MM.1S (cell line): ENCODE data around the gene RTN4.

Source experiments
- DNase-seq: peaks from one replicate; pipeline ENCODE4 v3.0.0-alpha.2; 2015
- H2AFZ ChIP-seq: fragments of 300-600 bp; sonication (generic); 2 replicates; pipeline ENCODE4 v1.6.0; 2016; ENCODE audit warnings: antibody characterized with exemption, low read length
- H3F3A ChIP-seq: fragments of 300-600 bp; sonication (generic); 2 replicates; pipeline ENCODE4 v1.6.1; 2016; ENCODE audit warnings: mild to moderate bottlenecking, antibody characterized with exemption, low read length, moderate library complexity, mixed read lengths; ENCODE audit not compliant: insufficient read depth
- H3K27ac ChIP-seq: fragments of 300-600 bp; sonication (generic); 2 replicates; pipeline ENCODE4 v1.5.1; 2016; ENCODE audit warnings: mild to moderate bottlenecking, low read length
- H3K27me3 ChIP-seq: fragments of 300-600 bp; sonication (generic); replicated peaks from 2 replicates; pipeline ENCODE4 v1.6.0; 2016; ENCODE audit warnings: low read length; ENCODE audit not compliant: insufficient read depth
- H3K36me3 ChIP-seq: fragments of 300-600 bp; sonication (generic); replicated peaks from 2 replicates; pipeline ENCODE4 v1.6.1; 2016; ENCODE audit warnings: mild to moderate bottlenecking, low read length, mixed read lengths; ENCODE audit not compliant: insufficient read depth
- H3K4me1 ChIP-seq: fragments of 300-600 bp; sonication (generic); 2 replicates; pipeline ENCODE4 v1.6.1; 2016; ENCODE audit warnings: low read length, mixed read lengths
- H3K4me2 ChIP-seq: fragments of 300-600 bp; sonication (generic); 2 replicates; pipeline ENCODE4 v1.6.0; 2016; ENCODE audit warnings: low read depth, low read length
- H3K4me3 ChIP-seq: fragments of 300-600 bp; sonication (generic); 2 replicates; pipeline ENCODE4 v1.5.1; 2016; ENCODE audit warnings: low read length, mixed read lengths
- H3K79me2 ChIP-seq: fragments of 300-600 bp; sonication (generic); 2 replicates; pipeline ENCODE4 v1.6.1; 2016; ENCODE audit warnings: mixed run types, low read length, mixed read lengths
- H3K9ac ChIP-seq: fragments of 300-600 bp; sonication (generic); 2 replicates; pipeline ENCODE4 v1.6.1; 2016; ENCODE audit warnings: low read length, mixed read lengths
- H3K9me2 ChIP-seq: fragments of 300-600 bp; sonication (generic); replicated peaks from 2 replicates; pipeline ENCODE4 v1.6.1; 2016; ENCODE audit warnings: mild to moderate bottlenecking, low read length, mixed read lengths; ENCODE audit not compliant: insufficient read depth
- H3K9me3 ChIP-seq: fragments of 300-600 bp; sonication (generic); replicated peaks from 2 replicates; pipeline ENCODE4 v1.6.1; 2016; ENCODE audit warnings: mild to moderate bottlenecking, low read length, mixed read lengths; ENCODE audit not compliant: insufficient read depth
- H4K20me1 ChIP-seq: fragments of 300-600 bp; sonication (generic); 2 replicates; pipeline ENCODE4 v1.6.1; 2016; ENCODE audit warnings: mild to moderate bottlenecking, low read length, moderate library complexity, mixed read lengths; ENCODE audit not compliant: insufficient read depth
- CTCF ChIP-seq: fragments of 300-600 bp; sonication (generic); IDR thresholded peaks from 2 replicates; pipeline ENCODE4 v1.5.1; 2016; ENCODE audit warnings: antibody characterized with exemption, low read length, mixed read lengths
- EZH2 ChIP-seq: fragments of 300-600 bp; sonication (generic); optimal IDR thresholded peaks from 2 replicates; pipeline ENCODE3; 2017; ENCODE audit warnings: low read depth, mild to moderate bottlenecking, antibody characterized with exemption, low read length, mixed read lengths
- EZH2phosphoT487 ChIP-seq: fragments of 300-600 bp; sonication (generic); IDR thresholded peaks from 2 replicates; pipeline ENCODE4 v1.6.1; 2018; ENCODE audit warnings: antibody characterized with exemption, low read length

RTN4 gene

DNA sequence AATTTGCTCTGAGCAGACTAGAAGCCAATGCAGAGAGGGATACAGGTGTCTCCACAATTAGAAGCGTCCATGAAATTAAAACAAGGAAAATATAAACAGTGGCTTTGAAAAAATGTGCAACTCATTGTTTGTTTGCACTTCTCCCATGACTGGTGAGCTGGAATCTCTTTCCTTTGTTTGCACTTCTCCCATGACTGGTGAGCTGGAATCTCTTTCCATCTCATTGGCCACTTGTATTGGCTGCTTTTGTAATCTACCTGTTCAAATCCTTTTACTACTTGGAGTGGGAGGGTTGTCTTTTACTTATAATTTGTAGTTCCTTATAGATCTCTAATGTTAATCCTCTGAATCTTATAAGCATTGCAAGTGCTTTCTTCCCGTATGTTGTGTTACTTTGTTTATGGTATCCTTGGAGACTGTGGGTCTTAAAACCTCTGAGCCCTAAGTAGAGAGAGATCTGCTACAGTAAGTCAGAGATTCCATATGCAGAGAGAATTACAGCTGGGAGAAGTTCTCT, 94.1 kb downstream of the RTN4 start:
- Histone ChIP-seq H3K9me3 (no peaks in the 10 kb centered on the region), H2AFZ (no peak overlapping the region), H3K27ac (no peak overlapping the region), H3K36me3 (no peaks in the 10 kb centered on the region), H3K27me3 (no peaks in the 10 kb centered on the region), H3K79me2 (no peaks in the 10 kb centered on the region), H3K9me2 (no peaks in the 10 kb centered on the region), H4K20me1 (no peaks in the 10 kb centered on the region), H3K4me1 (no peaks in the 10 kb centered on the region), H3K4me2 (no peak overlapping the region), H3F3A (no peaks in the 10 kb centered on the region), H3K9ac (no peak overlapping the region), H3K4me3 (no peak overlapping the region)
- no peak for TF ChIP-seq EZH2phosphoT487
- no peak for TF ChIP-seq CTCF
- no peak for TF ChIP-seq EZH2
- DNase-seq, result no peak

DNA sequence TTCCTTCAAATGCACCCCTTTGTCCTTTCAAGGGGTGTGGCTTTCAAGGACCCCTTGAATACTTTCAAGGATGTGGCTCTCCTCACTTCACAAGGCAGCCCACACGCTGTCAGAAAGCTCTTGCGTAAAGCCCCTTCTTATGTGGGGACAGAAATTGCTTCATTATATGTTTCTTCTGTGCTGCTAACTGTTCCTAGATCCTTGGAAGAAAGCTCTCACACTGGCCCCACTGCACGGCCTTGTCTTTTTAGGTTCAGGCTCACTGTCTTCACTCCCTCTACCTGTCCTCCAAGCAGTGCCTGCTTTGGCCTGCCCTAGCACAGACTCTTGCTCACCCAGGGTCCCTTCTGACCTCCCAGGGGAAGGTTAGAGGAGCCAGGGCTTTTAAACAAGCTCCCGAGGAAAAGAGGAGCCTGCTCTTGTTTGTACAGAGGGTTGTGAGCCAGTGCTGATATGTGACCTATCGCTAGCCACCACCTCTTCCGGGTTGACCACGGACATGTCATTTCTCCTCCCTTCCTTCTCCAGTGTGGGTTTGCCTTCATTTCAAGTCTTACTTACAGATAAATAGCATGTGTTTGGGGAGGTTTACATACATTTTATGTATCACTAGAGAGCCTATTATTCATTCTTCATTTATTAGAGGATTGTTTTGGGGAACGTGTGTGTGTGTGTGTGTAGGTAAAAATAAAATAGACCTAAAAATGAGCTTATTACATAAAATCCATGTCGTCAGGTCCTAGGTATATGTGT, 94.7 kb downstream of the RTN4 start:
- Histone ChIP-seq H3K9ac (no peak overlapping the region), H3K9me2 (no peaks in the 10 kb centered on the region), H3K79me2 (no peaks in the 10 kb centered on the region), H3F3A (no peaks in the 10 kb centered on the region), H3K9me3 (no peaks in the 10 kb centered on the region), H3K36me3 (no peaks in the 10 kb centered on the region), H4K20me1 (no peaks in the 10 kb centered on the region), H3K27ac (no peak overlapping the region), H3K4me2 (no peak overlapping the region), H2AFZ (no peak overlapping the region), H3K4me3 (no peak overlapping the region), H3K4me1 (no peaks in the 10 kb centered on the region), H3K27me3 (no peaks in the 10 kb centered on the region)
- TF ChIP-seq EZH2, result no peak
- TF ChIP-seq EZH2phosphoT487, result no peak
- no peak for TF ChIP-seq CTCF
- no peak for DNase-seq

DNA sequence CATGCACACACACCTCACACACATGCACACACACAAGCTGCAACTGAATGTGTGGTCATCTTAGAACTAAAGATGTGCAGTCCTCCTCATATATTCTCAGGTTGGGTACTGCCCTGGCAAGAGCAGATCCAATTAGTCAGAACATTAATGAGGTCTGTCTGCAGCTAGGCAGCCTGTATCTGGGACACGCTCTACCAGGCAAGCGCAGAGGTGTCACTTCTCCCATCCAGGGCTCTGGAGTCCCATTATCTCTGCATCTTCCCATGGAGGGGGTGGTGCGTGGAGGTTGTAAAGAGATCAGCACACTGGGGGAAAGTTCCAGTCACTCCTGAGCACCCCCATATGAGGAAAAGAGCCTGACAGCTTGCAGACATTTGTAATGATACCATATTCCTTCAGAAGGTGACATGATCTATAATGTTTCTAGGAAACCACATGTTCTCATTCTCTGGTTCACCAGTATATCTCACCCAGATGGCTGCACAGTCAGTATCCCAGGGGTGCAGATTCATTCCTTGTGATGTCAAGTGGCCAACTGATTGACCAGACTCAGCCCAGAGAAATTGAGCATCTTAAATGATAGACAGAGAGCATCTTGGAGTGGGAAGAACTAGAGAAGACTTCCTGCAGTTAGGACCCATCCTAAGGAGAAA, 95.4 kb downstream of the RTN4 start:
- Histone ChIP-seq H3K27ac (no peak overlapping the region), H4K20me1 (no peaks in the 10 kb centered on the region), H3F3A (no peaks in the 10 kb centered on the region), H3K4me1 (no peaks in the 10 kb centered on the region), H3K36me3 (no peaks in the 10 kb centered on the region), H3K9ac (no peak overlapping the region), H3K4me3 (no peak overlapping the region), H3K9me3 (no peaks in the 10 kb centered on the region), H3K79me2 (no peaks in the 10 kb centered on the region), H2AFZ (no peak overlapping the region), H3K9me2 (no peaks in the 10 kb centered on the region), H3K27me3 (no peaks in the 10 kb centered on the region), H3K4me2 (no peak overlapping the region)
- no peak for TF ChIP-seq CTCF
- TF ChIP-seq EZH2, result no peak
- no peak for TF ChIP-seq EZH2phosphoT487
- no peak for DNase-seq
